ENCODE measurements around the gene SUOX.

DNA sequence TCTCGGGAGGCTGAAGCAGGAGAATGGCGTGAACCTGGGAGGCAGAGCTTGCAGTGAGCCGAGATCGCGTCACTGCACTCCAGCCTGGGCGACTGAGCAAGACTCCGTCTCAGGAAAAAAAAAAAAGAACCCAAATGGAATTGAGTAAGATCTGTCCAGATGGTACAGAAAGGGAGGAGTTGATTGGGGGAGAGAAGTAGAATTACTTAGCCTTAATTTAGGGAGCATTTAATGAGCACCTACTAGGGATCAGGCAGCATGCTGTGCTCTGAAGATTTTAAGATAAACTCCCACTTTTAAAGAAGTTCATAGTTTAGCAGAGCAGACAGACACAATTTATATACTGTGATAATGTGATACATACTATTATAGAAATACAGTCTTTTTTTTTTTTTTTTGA is 18.7 kb upstream of the SUOX start:
- no peak for TF ChIP-seq CTCF (conservative IDR thresholded peaks at IDR 0.05; ENCODE audit: low read depth, low read length)
- TF ChIP-seq EZH2 (IDR thresholded peaks at IDR 0.05; ENCODE audit: low read length, unreplicated experiment) = no peak
- no peak for TF ChIP-seq EZH2phosphoT487 (IDR thresholded peaks at IDR 0.05; ENCODE audit: borderline replicate concordance, low read length)
